A549 (cell line): ENCODE results near the gene KRTAP10-9.

Experiments used
- FOSB ChIP-seq: fragments of 250-450 bp; sonication (Bioruptor Pico); IDR thresholded peaks from 2 replicates; pipeline ENCODE4 v1.5.0; 2020; ENCODE audit warnings: mild to moderate bottlenecking, moderate library complexity
- GATA3 ChIP-seq: IDR thresholded peaks from 2 replicates; pipeline ENCODE4 v1.6.1; 2012; ENCODE audit warnings: borderline replicate concordance
- HOXB5 ChIP-seq: fragments of 250-450 bp; sonication (Bioruptor Pico); IDR thresholded peaks from 2 replicates; pipeline ENCODE4 v1.5.0; 2020; ENCODE audit warnings: mild to moderate bottlenecking, moderate library complexity
- NPAS2 ChIP-seq: fragments of 250-450 bp; sonication (Bioruptor Pico); IDR thresholded peaks from 2 replicates; pipeline ENCODE4 v1.8.0; 2022; ENCODE audit warnings: mild to moderate bottlenecking, moderate library complexity, borderline replicate concordance
- PHF8 ChIP-seq: fragments of 200-600 bp; sonication (generic); IDR thresholded peaks from 2 replicates; pipeline ENCODE4 v1.6.1; 2016; ENCODE audit warnings: low read depth, mild to moderate bottlenecking, antibody characterized with exemption, moderate library complexity, borderline replicate concordance
- POLR2A ChIP-seq: IDR thresholded peaks from 2 replicates; pipeline ENCODE4 v1.6.1; 2012; ENCODE audit warnings: mild to moderate bottlenecking, low read length
- RAD21 ChIP-seq, 2 experiments: fragments of >200 bp in 1 of 2; sonication (Bioruptor Twin) in 1 of 2; formaldehyde crosslinking in 1 of 2; IDR thresholded peaks in 1 of 2; conservative IDR thresholded peaks in 1 of 2; 2 replicates in 1 of 2; 3 replicates in 1 of 2; pipeline ENCODE4 v1.6.1; 2012 to 2018; ENCODE audit warnings: inconsistent platforms in 1 of 2
- SMC3 ChIP-seq: fragments of >200 bp; sonication (Bioruptor Twin); formaldehyde crosslinking; IDR thresholded peaks from 3 replicates; pipeline ENCODE4 v1.6.1; 2018; ENCODE audit warnings: inconsistent platforms
- TF ChIP-seq, protein P1 (sequence below): fragments of >200 bp; sonication (Bioruptor Twin); formaldehyde crosslinking; IDR thresholded peaks from 3 replicates; pipeline ENCODE4 v1.5.1; 2016
- TF ChIP-seq, protein P2 (sequence below): IDR thresholded peaks from 2 replicates; pipeline ENCODE4 v1.6.1; 2012
- TF ChIP-seq, protein P3 (sequence below): fragments of 200-600 bp; sonication (generic); IDR thresholded peaks from 2 replicates; pipeline ENCODE4 v1.6.1; 2016; ENCODE audit warnings: antibody characterized with exemption, mild to moderate bottlenecking, moderate library complexity

GRCh38 chr21:44637018-44637850 is 10.3 kb downstream of the KRTAP10-9 start, which contains the start of gene KRTAP10-10:
- TF ChIP-seq, protein P1, sequence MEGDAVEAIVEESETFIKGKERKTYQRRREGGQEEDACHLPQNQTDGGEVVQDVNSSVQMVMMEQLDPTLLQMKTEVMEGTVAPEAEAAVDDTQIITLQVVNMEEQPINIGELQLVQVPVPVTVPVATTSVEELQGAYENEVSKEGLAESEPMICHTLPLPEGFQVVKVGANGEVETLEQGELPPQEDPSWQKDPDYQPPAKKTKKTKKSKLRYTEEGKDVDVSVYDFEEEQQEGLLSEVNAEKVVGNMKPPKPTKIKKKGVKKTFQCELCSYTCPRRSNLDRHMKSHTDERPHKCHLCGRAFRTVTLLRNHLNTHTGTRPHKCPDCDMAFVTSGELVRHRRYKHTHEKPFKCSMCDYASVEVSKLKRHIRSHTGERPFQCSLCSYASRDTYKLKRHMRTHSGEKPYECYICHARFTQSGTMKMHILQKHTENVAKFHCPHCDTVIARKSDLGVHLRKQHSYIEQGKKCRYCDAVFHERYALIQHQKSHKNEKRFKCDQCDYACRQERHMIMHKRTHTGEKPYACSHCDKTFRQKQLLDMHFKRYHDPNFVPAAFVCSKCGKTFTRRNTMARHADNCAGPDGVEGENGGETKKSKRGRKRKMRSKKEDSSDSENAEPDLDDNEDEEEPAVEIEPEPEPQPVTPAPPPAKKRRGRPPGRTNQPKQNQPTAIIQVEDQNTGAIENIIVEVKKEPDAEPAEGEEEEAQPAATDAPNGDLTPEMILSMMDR, result no peak
- TF ChIP-seq PHF8 (no peak), NPAS2 (CRISPR knock-in tag) (no peak), POLR2A (no peak), HOXB5 (CRISPR knock-in tag) (no peak), RAD21 (conservative IDR thresholded peaks at IDR 0.05 in 1 of 2, IDR thresholded peaks at IDR 0.05 in 1 of 2) (no peak), GATA3 (no peak), SMC3 (no peak), FOSB (CRISPR knock-in tag) (no peak)
- TF ChIP-seq, protein P2, sequence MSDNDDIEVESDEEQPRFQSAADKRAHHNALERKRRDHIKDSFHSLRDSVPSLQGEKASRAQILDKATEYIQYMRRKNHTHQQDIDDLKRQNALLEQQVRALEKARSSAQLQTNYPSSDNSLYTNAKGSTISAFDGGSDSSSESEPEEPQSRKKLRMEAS, result no peak
- TF ChIP-seq, protein P3, sequence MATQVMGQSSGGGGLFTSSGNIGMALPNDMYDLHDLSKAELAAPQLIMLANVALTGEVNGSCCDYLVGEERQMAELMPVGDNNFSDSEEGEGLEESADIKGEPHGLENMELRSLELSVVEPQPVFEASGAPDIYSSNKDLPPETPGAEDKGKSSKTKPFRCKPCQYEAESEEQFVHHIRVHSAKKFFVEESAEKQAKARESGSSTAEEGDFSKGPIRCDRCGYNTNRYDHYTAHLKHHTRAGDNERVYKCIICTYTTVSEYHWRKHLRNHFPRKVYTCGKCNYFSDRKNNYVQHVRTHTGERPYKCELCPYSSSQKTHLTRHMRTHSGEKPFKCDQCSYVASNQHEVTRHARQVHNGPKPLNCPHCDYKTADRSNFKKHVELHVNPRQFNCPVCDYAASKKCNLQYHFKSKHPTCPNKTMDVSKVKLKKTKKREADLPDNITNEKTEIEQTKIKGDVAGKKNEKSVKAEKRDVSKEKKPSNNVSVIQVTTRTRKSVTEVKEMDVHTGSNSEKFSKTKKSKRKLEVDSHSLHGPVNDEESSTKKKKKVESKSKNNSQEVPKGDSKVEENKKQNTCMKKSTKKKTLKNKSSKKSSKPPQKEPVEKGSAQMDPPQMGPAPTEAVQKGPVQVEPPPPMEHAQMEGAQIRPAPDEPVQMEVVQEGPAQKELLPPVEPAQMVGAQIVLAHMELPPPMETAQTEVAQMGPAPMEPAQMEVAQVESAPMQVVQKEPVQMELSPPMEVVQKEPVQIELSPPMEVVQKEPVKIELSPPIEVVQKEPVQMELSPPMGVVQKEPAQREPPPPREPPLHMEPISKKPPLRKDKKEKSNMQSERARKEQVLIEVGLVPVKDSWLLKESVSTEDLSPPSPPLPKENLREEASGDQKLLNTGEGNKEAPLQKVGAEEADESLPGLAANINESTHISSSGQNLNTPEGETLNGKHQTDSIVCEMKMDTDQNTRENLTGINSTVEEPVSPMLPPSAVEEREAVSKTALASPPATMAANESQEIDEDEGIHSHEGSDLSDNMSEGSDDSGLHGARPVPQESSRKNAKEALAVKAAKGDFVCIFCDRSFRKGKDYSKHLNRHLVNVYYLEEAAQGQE, result no peak
